ENCODE data around the gene EML6.
A peak's percentile ranks its signal among the peaks of the same experiment; 100 is the strongest.

Gene EML6

DNA sequence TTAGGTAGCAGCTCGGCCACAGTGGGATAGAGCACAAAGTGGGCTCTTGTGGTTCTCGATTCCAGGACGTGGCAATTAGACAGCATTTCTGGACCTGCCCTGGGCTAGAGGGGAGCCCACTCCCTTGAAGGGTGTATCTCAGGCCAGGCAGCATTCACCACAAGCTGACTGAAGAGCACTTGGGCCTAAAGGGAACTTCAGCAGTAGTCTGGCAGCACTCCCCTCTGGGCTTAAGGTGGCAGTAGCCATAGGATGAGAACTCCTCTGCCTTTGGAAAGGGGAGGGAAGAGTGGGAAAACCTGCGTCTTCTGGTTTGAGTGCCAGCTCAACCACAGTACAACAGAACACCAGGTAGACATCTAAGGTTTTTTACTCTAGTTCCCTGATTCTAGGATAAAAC is 28.1 kb upstream of the EML6 start:
- TF ChIP-seq GATA3 (IDR thresholded peaks at IDR 0.05; ENCODE audit: low read depth, low read length): no peak
- TF ChIP-seq GATA2 (IDR thresholded peaks at IDR 0.05; ENCODE audit: low read depth, low read length): no peak

- no peak for TF ChIP-seq GATA2 (IDR thresholded peaks at IDR 0.05; ENCODE audit: low read depth, low read length)
- TF ChIP-seq GATA3 (IDR thresholded peaks at IDR 0.05; ENCODE audit: low read depth, low read length): no peak
Observed at GRCh38 chr2:54697934-54698333, 25.5 kb upstream of the EML6 start.

- no peak for TF ChIP-seq GATA2 (IDR thresholded peaks at IDR 0.05; ENCODE audit: low read depth, low read length)
- TF ChIP-seq GATA3 (IDR thresholded peaks at IDR 0.05; ENCODE audit: low read depth, low read length): no peak
Observed at GRCh38 chr2:54699665-54700064, 23.8 kb upstream of the EML6 start.

DNA sequence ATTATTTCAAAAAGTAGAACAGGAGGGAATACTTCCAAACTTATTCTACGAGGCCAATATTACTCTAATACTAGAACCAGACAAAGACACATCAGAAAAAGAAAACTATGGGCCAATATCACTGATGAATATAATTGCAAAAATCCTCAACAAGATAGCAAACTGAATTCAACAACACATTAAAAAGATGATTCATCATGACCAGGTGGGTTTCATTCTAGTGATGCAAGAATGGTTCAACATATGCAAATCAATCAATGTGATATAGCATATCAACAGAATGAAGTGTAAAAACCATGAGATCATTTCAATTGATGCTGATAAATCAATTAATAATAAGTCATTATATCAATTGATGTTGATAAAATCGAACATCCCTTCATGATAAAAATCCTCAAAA is 22.4 kb upstream of the EML6 start:
- TF ChIP-seq GATA3 (IDR thresholded peaks at IDR 0.05; ENCODE audit: low read depth, low read length) (no peak), GATA2 (IDR thresholded peaks at IDR 0.05; ENCODE audit: low read depth, low read length) (no peak)

GRCh38 chr2:54704238-54704637 is 19.2 kb upstream of the EML6 start:
- TF ChIP-seq GATA2 (IDR thresholded peaks at IDR 0.05; ENCODE audit: low read depth, low read length) (no peak; the same call in 1 of the 2 replicates), GATA3 (IDR thresholded peaks at IDR 0.05; ENCODE audit: low read depth, low read length) (no peak)

DNA sequence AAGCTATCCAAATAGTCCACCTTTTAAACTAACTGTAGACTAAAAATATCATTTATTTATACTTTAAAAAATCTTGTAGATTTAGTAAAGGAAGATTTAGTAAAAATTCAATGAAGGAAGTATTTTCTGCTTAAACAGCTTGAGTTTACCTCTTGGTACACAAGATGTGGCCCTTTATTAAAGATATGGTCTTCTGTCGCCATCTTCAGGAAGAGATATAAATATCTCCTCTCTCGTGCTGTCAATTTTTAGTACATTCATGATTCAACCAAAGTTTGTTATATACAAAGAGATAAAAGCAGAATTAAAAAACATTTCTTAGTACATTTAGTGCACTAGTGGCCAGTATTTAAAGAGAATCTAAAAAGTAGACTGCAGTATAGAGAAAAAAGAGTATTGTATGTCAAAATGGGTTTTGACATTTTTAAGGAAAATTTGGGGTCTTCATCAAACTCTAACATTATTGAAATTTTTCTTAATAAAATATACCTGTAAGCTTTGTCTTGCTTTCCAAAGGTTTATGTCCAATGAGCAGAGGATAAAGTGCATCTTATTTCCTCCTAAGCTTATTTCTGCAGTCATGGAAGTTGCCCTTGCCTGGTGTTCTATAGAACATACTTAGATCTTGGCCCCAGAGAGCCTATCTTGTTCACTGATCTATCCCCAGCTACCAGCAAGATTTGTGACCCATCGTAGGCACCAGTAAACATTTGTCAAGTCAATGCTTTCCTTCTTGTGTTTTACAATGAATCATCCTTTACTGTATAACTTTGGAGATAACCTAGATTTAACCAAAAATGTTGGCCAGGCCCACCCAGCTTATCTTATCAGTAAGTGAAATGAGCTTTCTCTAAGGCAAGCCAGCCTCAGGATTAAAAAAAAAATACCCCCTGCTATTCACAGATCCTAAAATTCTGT is 18.5 kb upstream of the EML6 start:
- TF ChIP-seq GATA3 (IDR thresholded peaks at IDR 0.05; ENCODE audit: low read depth, low read length): no peak
- TF ChIP-seq GATA2 (IDR thresholded peaks at IDR 0.05; ENCODE audit: low read depth, low read length): peak; percentile 48; the same call in 1 of the 2 replicates

DNA sequence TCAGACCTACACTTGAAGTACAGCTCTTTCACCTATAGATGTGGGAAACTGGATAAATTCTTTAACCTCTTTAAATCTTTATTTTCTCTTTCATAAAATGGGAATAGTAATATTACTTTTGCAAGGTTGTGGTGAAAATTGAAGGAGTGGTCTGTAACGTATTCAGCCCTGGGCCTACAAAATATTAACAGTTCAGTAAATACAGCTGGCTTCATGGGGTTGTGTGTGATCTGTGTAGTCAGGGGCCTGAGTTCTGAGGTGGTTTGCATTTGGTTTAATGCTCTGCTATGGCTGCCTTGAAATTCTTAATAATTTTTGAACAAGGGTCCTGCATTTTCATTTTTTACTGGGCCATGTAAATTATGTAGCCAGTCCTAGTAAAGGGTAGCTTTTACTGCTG is 16.8 kb upstream of the EML6 start:
- TF ChIP-seq GATA2 (IDR thresholded peaks at IDR 0.05; ENCODE audit: low read depth, low read length): no peak
- TF ChIP-seq GATA3 (IDR thresholded peaks at IDR 0.05; ENCODE audit: low read depth, low read length): no peak

DNA sequence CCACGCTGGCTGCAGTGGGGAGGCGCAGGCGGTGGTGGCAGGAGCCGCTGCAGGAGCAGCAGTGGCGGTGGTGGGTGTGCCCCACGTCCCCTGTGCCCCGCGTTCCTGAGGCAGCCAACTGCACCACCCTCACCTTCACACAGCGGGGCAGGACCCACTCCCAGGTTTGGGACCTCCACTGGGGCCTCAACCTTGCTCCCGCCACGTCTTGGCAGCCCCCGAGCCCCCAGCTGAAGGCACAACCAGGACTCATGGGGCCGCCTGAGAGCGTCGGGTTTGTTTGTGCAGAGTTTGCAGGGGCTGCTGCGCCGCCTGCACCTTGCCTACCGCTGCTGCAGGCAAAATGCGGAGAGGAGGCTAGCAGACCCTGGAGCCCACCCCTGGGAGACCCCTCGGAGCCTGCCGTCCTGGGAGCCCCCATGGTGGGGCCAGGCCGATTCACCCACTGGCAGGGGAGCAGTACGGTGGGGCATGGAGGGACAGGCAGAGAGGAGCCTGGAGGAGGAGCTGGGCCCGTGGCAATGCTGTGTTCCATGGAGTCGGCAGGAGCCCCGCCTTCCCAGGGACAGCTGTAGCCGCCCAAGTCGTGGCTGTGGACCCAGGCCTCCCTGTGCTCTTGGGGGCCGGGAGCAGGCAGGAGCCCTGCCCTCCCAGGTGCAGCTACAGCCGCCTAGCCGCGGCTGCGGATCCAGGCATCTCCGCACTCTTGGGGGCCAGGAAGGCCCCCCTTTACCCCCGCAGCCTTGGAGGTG is 14.7 kb upstream of the EML6 start:
- TF ChIP-seq GATA2 (IDR thresholded peaks at IDR 0.05; ENCODE audit: low read depth, low read length) (no peak), GATA3 (IDR thresholded peaks at IDR 0.05; ENCODE audit: low read depth, low read length) (no peak)

DNA sequence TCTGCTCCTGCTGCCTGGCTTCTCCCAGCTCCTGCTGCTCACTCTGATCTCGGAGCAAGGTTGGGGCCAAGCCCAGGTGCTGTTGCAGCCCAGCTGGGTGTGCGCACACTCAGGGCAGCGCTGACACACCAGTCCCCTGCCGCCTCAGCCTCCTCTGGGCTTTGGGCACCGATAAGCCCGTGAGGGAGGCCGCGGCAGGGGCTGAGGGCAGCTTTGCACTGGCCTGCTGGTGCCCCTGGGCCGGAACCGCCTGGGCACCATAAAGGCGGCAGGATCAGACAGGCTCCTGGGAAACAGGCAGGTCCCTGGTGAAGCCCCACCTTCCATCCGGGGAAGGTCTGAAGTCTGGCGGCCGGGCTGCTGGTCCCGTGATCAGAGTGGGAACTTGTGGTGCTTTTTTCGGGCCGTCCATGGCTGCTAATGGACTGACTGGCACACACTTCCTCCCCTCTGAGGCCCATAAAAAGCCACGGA is 14.1 kb upstream of the EML6 start:
- TF ChIP-seq GATA2 (IDR thresholded peaks at IDR 0.05; ENCODE audit: low read depth, low read length) (no peak), GATA3 (IDR thresholded peaks at IDR 0.05; ENCODE audit: low read depth, low read length) (no peak)

DNA sequence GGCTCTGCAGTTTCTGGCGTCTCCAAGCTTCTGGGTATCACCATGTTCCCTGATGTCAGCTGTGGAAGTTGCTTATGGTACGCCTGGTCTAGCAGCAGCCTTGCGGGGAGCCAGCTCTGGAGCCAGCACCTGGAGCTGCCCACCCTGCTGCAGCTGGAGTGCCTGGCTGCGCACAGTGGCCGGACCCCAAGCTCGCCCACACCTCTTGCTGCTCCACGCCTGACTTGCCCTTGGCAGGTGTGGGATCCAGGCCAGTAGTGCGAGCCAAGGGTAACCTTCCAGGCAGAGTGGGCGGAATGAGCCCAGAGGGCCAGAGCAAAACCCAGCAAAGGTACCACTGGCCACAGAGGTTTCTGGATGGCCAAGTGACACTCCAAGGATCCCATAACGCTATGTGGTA is 13.2 kb upstream of the EML6 start:
- no peak for TF ChIP-seq GATA2 (IDR thresholded peaks at IDR 0.05; ENCODE audit: low read depth, low read length)
- no peak for TF ChIP-seq GATA3 (IDR thresholded peaks at IDR 0.05; ENCODE audit: low read depth, low read length)

- TF ChIP-seq GATA3 (IDR thresholded peaks at IDR 0.05; ENCODE audit: low read depth, low read length) (no peak), GATA2 (IDR thresholded peaks at IDR 0.05; ENCODE audit: low read depth, low read length) (no peak)
Observed at GRCh38 chr2:54712516-54712915, 10.9 kb upstream of the EML6 start.

- TF ChIP-seq GATA2 (IDR thresholded peaks at IDR 0.05; ENCODE audit: low read depth, low read length): no peak
- TF ChIP-seq GATA3 (IDR thresholded peaks at IDR 0.05; ENCODE audit: low read depth, low read length): no peak
Observed at GRCh38 chr2:54714996-54715395, 8.5 kb upstream of the EML6 start.

DNA sequence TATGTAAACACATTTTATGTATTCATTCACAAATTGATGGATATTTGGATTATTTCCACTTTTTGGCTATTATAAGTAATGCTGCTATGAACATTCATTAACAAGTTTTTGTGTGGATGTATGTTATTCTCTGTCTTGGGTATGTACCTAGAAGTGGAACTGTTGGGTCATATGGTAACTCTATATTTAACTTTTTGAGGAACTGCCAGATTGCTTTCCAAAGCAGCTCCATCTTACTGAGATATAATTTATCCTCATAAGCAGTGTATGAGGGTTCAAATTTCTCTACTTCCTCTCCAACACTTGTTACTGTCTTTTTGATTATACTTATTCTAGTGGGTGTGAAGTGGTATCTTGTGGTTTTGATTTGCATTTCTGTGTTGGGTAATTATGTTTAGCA is 7.1 kb upstream of the EML6 start:
- TF ChIP-seq GATA2 (IDR thresholded peaks at IDR 0.05; ENCODE audit: low read depth, low read length) (no peak), GATA3 (IDR thresholded peaks at IDR 0.05; ENCODE audit: low read depth, low read length) (no peak)

DNA sequence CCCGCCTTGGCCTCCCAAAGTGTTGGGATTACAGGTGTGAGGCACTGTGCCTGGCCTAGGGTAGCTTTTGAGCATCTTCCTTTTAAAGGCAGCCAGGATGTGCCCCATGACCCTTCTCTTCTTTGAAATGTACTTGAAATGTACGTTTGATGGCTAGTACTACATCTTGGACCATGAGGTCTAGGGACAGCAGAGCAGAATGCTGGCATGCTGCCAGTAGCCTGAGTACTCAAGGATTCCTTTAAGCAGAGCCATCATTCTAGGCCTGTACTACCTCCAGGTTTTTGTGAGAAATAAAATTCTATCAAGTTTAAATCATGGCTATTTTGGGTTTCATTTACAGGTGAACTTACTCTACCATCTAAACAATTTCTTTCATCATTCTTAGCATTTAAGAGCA is 2.9 kb upstream of the EML6 start:
- TF ChIP-seq GATA3 (IDR thresholded peaks at IDR 0.05; ENCODE audit: low read depth, low read length) (no peak), GATA2 (IDR thresholded peaks at IDR 0.05; ENCODE audit: low read depth, low read length) (no peak)

GRCh38 chr2:54722641-54723040 is 821 bp upstream of the EML6 start:
- TF ChIP-seq GATA3 (IDR thresholded peaks at IDR 0.05; ENCODE audit: low read depth, low read length): no peak
- TF ChIP-seq GATA2 (IDR thresholded peaks at IDR 0.05; ENCODE audit: low read depth, low read length): no peak

All from SH-SY5Y (cell line).